ENCODE measurements around the gene B4GALT6.

DNA sequence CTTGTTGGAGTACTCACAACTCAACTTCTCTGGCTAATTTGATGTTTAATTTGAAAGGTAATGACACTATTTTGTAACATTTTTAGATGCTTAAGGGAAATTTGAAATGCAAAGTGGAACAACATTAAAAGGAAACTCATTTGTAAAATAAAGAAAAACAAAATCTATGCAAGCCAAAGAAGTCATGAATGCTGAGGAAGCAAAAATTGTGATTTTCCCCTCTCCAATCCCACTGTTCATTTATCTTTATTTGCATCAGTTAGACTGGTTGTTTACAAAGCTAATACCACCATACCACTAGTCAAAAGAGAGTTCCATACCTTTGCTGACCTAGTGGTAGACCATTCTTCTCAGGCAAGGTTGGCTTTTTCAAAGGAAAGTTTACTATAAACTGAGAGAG lies 2.2 kb upstream of the B4GALT6 start:
- TF ChIP-seq, protein P1, sequence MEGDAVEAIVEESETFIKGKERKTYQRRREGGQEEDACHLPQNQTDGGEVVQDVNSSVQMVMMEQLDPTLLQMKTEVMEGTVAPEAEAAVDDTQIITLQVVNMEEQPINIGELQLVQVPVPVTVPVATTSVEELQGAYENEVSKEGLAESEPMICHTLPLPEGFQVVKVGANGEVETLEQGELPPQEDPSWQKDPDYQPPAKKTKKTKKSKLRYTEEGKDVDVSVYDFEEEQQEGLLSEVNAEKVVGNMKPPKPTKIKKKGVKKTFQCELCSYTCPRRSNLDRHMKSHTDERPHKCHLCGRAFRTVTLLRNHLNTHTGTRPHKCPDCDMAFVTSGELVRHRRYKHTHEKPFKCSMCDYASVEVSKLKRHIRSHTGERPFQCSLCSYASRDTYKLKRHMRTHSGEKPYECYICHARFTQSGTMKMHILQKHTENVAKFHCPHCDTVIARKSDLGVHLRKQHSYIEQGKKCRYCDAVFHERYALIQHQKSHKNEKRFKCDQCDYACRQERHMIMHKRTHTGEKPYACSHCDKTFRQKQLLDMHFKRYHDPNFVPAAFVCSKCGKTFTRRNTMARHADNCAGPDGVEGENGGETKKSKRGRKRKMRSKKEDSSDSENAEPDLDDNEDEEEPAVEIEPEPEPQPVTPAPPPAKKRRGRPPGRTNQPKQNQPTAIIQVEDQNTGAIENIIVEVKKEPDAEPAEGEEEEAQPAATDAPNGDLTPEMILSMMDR (IDR thresholded peaks at IDR 0.05 in 2 of 3, conservative IDR thresholded peaks at IDR 0.05 in 1 of 3; ENCODE audit: control insufficient read depth in 2 of 3, extremely low read depth in 1 of 3, insufficient read depth in 1 of 3, low read depth in 3 of 3, low read length in 3 of 3): no peak
- TF ChIP-seq BHLHE40 (IDR thresholded peaks at IDR 0.05; ENCODE audit: borderline replicate concordance in 1 of 2, low read depth in 2 of 2, low read length in 1 of 2) (no peak), POLR2A (IDR thresholded peaks at IDR 0.05; ENCODE audit: low read depth, low read length) (no peak)
- TF ChIP-seq, protein P2, sequence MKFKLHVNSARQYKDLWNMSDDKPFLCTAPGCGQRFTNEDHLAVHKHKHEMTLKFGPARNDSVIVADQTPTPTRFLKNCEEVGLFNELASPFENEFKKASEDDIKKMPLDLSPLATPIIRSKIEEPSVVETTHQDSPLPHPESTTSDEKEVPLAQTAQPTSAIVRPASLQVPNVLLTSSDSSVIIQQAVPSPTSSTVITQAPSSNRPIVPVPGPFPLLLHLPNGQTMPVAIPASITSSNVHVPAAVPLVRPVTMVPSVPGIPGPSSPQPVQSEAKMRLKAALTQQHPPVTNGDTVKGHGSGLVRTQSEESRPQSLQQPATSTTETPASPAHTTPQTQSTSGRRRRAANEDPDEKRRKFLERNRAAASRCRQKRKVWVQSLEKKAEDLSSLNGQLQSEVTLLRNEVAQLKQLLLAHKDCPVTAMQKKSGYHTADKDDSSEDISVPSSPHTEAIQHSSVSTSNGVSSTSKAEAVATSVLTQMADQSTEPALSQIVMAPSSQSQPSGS (IDR thresholded peaks at IDR 0.05; ENCODE audit: low read length): no peak
